Neural cell (in vitro differentiated cells): Measurements from ENCODE around the gene TSSK1B. TPM values are rescaled to one million over a fixed set of nuclear protein-coding genes. Genes with fewer than 3 reads are reported as not detected.

Experiments
- H2AFZ ChIP-seq: fragments of 200-600, 300-800 bp; sonication (generic), shearing (Covaris generic); 2 replicates; pipeline ENCODE4 v1.6.0; 2014; ENCODE audit warnings: low read depth, mild to moderate bottlenecking, antibody characterized with exemption, low read length, moderate library complexity
- H3F3A ChIP-seq: fragments of 200-600 bp; shearing (Covaris generic); 2 replicates; pipeline ENCODE4 v1.6.1; 2016; ENCODE audit warnings: mild to moderate bottlenecking, moderate library complexity, mixed read lengths, antibody characterized with exemption, low read length; ENCODE audit not compliant: insufficient read depth, poor library complexity, severe bottlenecking
- H3K27ac ChIP-seq: fragments of 200-600, 300-800 bp; sonication (generic), shearing (Covaris generic); 2 replicates; pipeline ENCODE4 v1.5.1; 2014; ENCODE audit warnings: mild to moderate bottlenecking, low read length, moderate library complexity
- H3K27me3 ChIP-seq: fragments of 300-800, 200-600 bp; sonication (generic), shearing (Covaris generic); 2 replicates; pipeline ENCODE4 v1.6.0; 2014; ENCODE audit warnings: mild to moderate bottlenecking, low read depth, low read length, moderate library complexity; ENCODE audit not compliant: insufficient read depth
- H3K36me3 ChIP-seq: fragments of 300-800, 200-600 bp; sonication (generic), shearing (Covaris generic); 2 replicates; pipeline ENCODE4 v1.5.1; 2014; ENCODE audit warnings: mild to moderate bottlenecking, antibody characterized with exemption, low read length, moderate library complexity; ENCODE audit not compliant: insufficient read depth
- H3K4me2 ChIP-seq: fragments of 300-800, 200-600 bp; sonication (generic), shearing (Covaris generic); 2 replicates; pipeline ENCODE4 v1.6.0; 2014; ENCODE audit warnings: mild to moderate bottlenecking, low read length
- H3K4me3 ChIP-seq: fragments of 300-800, 200-600 bp; sonication (generic), shearing (Covaris generic); 2 replicates; pipeline ENCODE4 v1.5.1; 2014; ENCODE audit warnings: mild to moderate bottlenecking, low read length, moderate library complexity
- H3K79me2 ChIP-seq: fragments of 200-600 bp; shearing (Covaris generic); replicated peaks from 2 replicates; pipeline ENCODE4 v1.6.0; 2014; ENCODE audit warnings: mild to moderate bottlenecking, low read length, moderate library complexity; ENCODE audit not compliant: insufficient read depth
- H3K9ac ChIP-seq: fragments of 300-800, 200-600 bp; sonication (generic), shearing (Covaris generic); 2 replicates; pipeline ENCODE4 v1.6.1; 2016; ENCODE audit warnings: mild to moderate bottlenecking, low read length, mixed read lengths
- H3K9me2 ChIP-seq: fragments of 200-600 bp; shearing (Covaris generic); 2 replicates; pipeline ENCODE4 v1.6.1; 2016; ENCODE audit warnings: mild to moderate bottlenecking, low read length, mixed read lengths; ENCODE audit not compliant: insufficient read depth
- H3K9me3 ChIP-seq: fragments of 200-600, 300-800 bp; sonication (generic), shearing (Covaris generic); 2 replicates; pipeline ENCODE4 v1.6.1; 2016; ENCODE audit warnings: mild to moderate bottlenecking, mixed run types, low read length, moderate library complexity, mixed read lengths
- H4K20me1 ChIP-seq: fragments of 200-600 bp; shearing (Covaris generic); 2 replicates; pipeline ENCODE4 v1.6.1; 2016; ENCODE audit warnings: mild to moderate bottlenecking, mixed run types; ENCODE audit not compliant: insufficient read depth
- EP300 ChIP-seq: fragments of 450-650 bp; conservative IDR thresholded peaks from 2 replicates; pipeline ENCODE4 v1.6.1; 2014; ENCODE audit warnings: antibody characterized with exemption, mild to moderate bottlenecking, moderate library complexity; ENCODE audit not compliant: poor library complexity, severe bottlenecking
- EZH2 ChIP-seq: fragments of 200-600, 300-800 bp; shearing (Covaris generic), sonication (generic); IDR thresholded peaks from 2 replicates; pipeline ENCODE4 v1.6.1; 2014; ENCODE audit warnings: antibody characterized with exemption, low read length, borderline replicate concordance, mild to moderate bottlenecking; ENCODE audit not compliant: insufficient read depth, poor library complexity, severe bottlenecking
- MXI1 ChIP-seq: fragments of 450-650 bp; conservative IDR thresholded peaks from 2 replicates; pipeline ENCODE4 v1.6.1; 2014; ENCODE audit warnings: antibody characterized with exemption, mild to moderate bottlenecking; ENCODE audit not compliant: poor library complexity, severe bottlenecking
- POLR2AphosphoS5 ChIP-seq: IDR thresholded peaks from 2 replicates; pipeline ENCODE4 v1.6.1; 2012
- RAD21 ChIP-seq: fragments of 450-650 bp; conservative IDR thresholded peaks from 2 replicates; pipeline ENCODE4 v1.6.1; 2014; ENCODE audit warnings: antibody characterized with exemption, mild to moderate bottlenecking, moderate library complexity
- REST ChIP-seq: IDR thresholded peaks from 2 replicates; pipeline ENCODE4 v1.6.1; 2012; ENCODE audit warnings: borderline replicate concordance
- SMC3 ChIP-seq: fragments of 450-650 bp; conservative IDR thresholded peaks from 2 replicates; pipeline ENCODE4 v1.6.1; 2014; ENCODE audit warnings: antibody characterized with exemption, mild to moderate bottlenecking, moderate library complexity; ENCODE audit not compliant: poor library complexity
- TAF1 ChIP-seq: IDR thresholded peaks from 2 replicates; pipeline ENCODE4 v1.6.1; 2012; ENCODE audit warnings: low read depth
- polyA plus RNA-seq: library from polyadenylated mRNA; depleted of rRNA; stranded (reverse); fragments of >200 nt; gene quantifications from 2 replicates; pipeline ENCODE4 v1.2.3, GENCODE V29; 2014
- TF ChIP-seq, protein P1 (sequence below): fragments of 450-650 bp; IDR thresholded peaks from 2 replicates; pipeline ENCODE4 v1.5.1; 2014; ENCODE audit warnings: antibody characterized with exemption, mild to moderate bottlenecking, moderate library complexity; ENCODE audit not compliant: poor library complexity, severe bottlenecking

The TSSK1B gene
- polyA plus RNA-seq, 1 donor from 2014 or later, result not detected

DNA sequence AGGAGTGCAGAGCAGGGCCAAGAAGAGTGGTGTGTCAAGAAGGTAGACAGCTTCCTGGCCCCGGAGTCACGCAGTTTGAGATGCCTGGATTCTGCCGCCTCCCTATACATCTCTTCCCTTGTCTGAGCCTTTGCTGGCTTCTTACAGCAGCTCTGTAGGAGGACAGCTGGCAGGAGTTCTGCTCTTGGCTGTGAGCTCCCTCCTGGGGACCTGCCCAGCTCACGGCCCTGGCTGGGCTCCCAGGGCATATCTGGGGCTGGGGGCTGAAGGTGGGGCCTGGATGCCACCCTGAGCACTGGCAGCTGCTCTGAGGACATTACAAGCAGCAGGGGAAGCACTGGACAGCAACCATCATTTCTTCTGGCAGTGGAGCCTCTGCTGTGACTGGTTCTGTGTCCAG lies 786 bp upstream of the TSSK1B start:
- H4K20me1 ChIP-seq, result no peaks in the 10 kb centered on the region
- no peak overlapping the region for H3K27ac ChIP-seq
- H3K36me3 ChIP-seq, result no peaks in the 10 kb centered on the region
- H3K27me3 ChIP-seq, result no peaks in the 10 kb centered on the region
- H3K9me3 ChIP-seq, result no peaks in the 10 kb centered on the region
- H3K4me2 ChIP-seq, result no peak overlapping the region
- H3K79me2 ChIP-seq, result no peaks in the 10 kb centered on the region
- no peak overlapping the region for H3K4me3 ChIP-seq
- H2AFZ ChIP-seq, result no peak overlapping the region
- no peak for TF ChIP-seq POLR2AphosphoS5
- no peak for TF ChIP-seq MXI1
- TF ChIP-seq, protein P1, sequence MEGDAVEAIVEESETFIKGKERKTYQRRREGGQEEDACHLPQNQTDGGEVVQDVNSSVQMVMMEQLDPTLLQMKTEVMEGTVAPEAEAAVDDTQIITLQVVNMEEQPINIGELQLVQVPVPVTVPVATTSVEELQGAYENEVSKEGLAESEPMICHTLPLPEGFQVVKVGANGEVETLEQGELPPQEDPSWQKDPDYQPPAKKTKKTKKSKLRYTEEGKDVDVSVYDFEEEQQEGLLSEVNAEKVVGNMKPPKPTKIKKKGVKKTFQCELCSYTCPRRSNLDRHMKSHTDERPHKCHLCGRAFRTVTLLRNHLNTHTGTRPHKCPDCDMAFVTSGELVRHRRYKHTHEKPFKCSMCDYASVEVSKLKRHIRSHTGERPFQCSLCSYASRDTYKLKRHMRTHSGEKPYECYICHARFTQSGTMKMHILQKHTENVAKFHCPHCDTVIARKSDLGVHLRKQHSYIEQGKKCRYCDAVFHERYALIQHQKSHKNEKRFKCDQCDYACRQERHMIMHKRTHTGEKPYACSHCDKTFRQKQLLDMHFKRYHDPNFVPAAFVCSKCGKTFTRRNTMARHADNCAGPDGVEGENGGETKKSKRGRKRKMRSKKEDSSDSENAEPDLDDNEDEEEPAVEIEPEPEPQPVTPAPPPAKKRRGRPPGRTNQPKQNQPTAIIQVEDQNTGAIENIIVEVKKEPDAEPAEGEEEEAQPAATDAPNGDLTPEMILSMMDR, result no peak
- TF ChIP-seq SMC3, result no peak
- no peak for TF ChIP-seq RAD21
- TF ChIP-seq EP300, result no peak
- no peak for TF ChIP-seq TAF1
- no peak for TF ChIP-seq EZH2
- no peak for TF ChIP-seq REST
- no peak overlapping the region for H3K9ac ChIP-seq
- no peaks in the 10 kb centered on the region for H3K9me2 ChIP-seq
- H3F3A ChIP-seq, result no peaks in the 10 kb centered on the region

DNA sequence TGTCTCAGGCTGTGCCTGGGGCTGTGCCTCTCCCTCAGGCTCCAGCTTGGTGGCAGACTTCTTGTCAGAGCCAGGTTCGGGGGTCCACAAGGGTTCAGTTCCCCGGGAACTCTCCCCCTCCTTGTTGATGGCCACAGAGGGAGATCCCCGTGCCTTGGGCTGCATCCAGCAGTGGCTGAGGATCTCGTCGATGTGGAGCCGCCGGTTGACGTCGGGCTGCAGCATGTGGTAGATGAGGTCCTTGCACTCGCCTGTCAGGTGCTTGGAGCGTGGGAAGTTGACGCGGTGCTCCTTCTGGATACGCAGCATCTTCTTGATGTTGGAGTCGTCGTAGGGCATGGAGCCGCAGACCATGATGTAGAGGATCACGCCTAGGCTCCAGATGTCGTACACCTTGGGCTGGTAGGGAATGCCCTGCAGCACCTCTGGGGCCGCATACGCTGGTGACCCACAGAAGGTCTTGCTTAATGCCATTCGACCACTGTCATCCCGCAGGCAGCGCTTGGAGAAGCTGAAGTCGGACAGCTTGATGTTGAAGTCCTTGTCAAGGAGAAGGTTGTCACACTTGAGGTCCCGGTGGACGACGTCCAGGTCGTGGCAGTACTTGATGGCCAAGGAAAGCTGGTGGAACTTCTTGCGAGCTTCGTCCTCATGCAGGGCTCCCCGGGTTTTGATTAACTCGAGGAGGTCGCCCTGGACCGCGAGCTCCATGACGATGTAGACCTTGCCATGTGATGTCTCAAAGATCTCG lies 752 bp downstream of the TSSK1B start:
- Histone ChIP-seq H3K27me3 (no peaks in the 10 kb centered on the region), H3F3A (no peaks in the 10 kb centered on the region), H3K4me3 (no peak overlapping the region), H3K4me2 (no peak overlapping the region), H2AFZ (no peak overlapping the region), H3K27ac (no peak overlapping the region), H3K79me2 (no peaks in the 10 kb centered on the region), H3K9me3 (no peaks in the 10 kb centered on the region), H3K9ac (no peak overlapping the region), H3K9me2 (no peaks in the 10 kb centered on the region), H3K36me3 (no peaks in the 10 kb centered on the region), H4K20me1 (no peaks in the 10 kb centered on the region)
- TF ChIP-seq EZH2 (no peak), EP300 (no peak), SMC3 (no peak), TAF1 (no peak), RAD21 (no peak), MXI1 (no peak), REST (no peak), POLR2AphosphoS5 (no peak)
- TF ChIP-seq, protein P1, result no peak
